ENCODE data around the gene CHURC1.

The CHURC1 gene

GRCh38 chr14:64929014-64929359 lies 14.7 kb downstream of the CHURC1 start:
- peaks cover 74% of the 10 kb centered on the region for H3K36me3 ChIP-seq (ENCODE audit: insufficient read depth, low read length)

GRCh38 chr14:64930085-64930843 lies 16.0 kb downstream of the CHURC1 start:
- Histone ChIP-seq H3K4me1 (ENCODE audit: insufficient read depth, low read length) (peaks cover 21% of the 10 kb centered on the region), H3K27me3 (ENCODE audit: control insufficient read depth in 1 of 2, insufficient read depth in 2 of 2, low read length in 2 of 2) (no peaks in the 10 kb centered on the region), H3K9me3 (ENCODE audit: low read length) (no peaks in the 10 kb centered on the region), H3K4me3 (ENCODE audit: low read depth in 1 of 2, low read length in 2 of 2) (no peak overlapping the region), H3K9ac (ENCODE audit: low read length) (no peak overlapping the region), H3K36me3 (ENCODE audit: insufficient read depth, low read length) (peaks cover 70% of the 10 kb centered on the region), H3K27ac (ENCODE audit: low read depth, low read length) (no peak overlapping the region)

More at GRCh38 chr14:64929014-64929359, 14.7 kb downstream of the CHURC1 start:
- H3K9me3 ChIP-seq (ENCODE audit: low read length): no peaks in the 10 kb centered on the region
- peaks cover 21% of the 10 kb centered on the region for H3K4me1 ChIP-seq (ENCODE audit: insufficient read depth, low read length)
- no peak overlapping the region for H3K9ac ChIP-seq (ENCODE audit: low read length)
- no peaks in the 10 kb centered on the region for H3K27me3 ChIP-seq (ENCODE audit: control insufficient read depth in 1 of 2, insufficient read depth in 2 of 2, low read length in 2 of 2)
- H3K4me3 ChIP-seq (ENCODE audit: low read depth in 1 of 2, low read length in 2 of 2): no peak overlapping the region
- no peak overlapping the region for H3K27ac ChIP-seq (ENCODE audit: low read depth, low read length)

- H3K27me3 ChIP-seq (ENCODE audit: control insufficient read depth in 1 of 2, insufficient read depth in 2 of 2, low read length in 2 of 2): no peaks in the 10 kb centered on the region
- H3K4me1 ChIP-seq (ENCODE audit: insufficient read depth, low read length): peaks cover 21% of the 10 kb centered on the region
- peaks cover 62% of the 10 kb centered on the region for H3K36me3 ChIP-seq (ENCODE audit: insufficient read depth, low read length)
- no peak overlapping the region for H3K9ac ChIP-seq (ENCODE audit: low read length)
- no peak overlapping the region for H3K27ac ChIP-seq (ENCODE audit: low read depth, low read length)
- no peak overlapping the region for H3K4me3 ChIP-seq (ENCODE audit: low read depth in 1 of 2, low read length in 2 of 2)
- H3K9me3 ChIP-seq (ENCODE audit: low read length): no peaks in the 10 kb centered on the region
Measured at GRCh38 chr14:64931123-64931522, 16.9 kb downstream of the CHURC1 start.

GRCh38 chr14:64932231-64932630 lies 18.0 kb downstream of the CHURC1 start:
- Histone ChIP-seq H3K4me3 (ENCODE audit: low read depth in 1 of 2, low read length in 2 of 2) (no peak overlapping the region), H3K27me3 (ENCODE audit: control insufficient read depth in 1 of 2, insufficient read depth in 2 of 2, low read length in 2 of 2) (no peaks in the 10 kb centered on the region), H3K27ac (ENCODE audit: low read depth, low read length) (no peak overlapping the region), H3K9me3 (ENCODE audit: low read length) (no peaks in the 10 kb centered on the region), H3K4me1 (ENCODE audit: insufficient read depth, low read length) (peaks cover 21% of the 10 kb centered on the region), H3K9ac (ENCODE audit: low read length) (no peak overlapping the region), H3K36me3 (ENCODE audit: insufficient read depth, low read length) (peaks cover 54% of the 10 kb centered on the region)

- no peaks in the 10 kb centered on the region for H3K27me3 ChIP-seq (ENCODE audit: control insufficient read depth in 1 of 2, insufficient read depth in 2 of 2, low read length in 2 of 2)
- H3K9me3 ChIP-seq (ENCODE audit: low read length): no peaks in the 10 kb centered on the region
- no peak overlapping the region for H3K9ac ChIP-seq (ENCODE audit: low read length)
- peaks cover 12% of the 10 kb centered on the region for H3K4me1 ChIP-seq (ENCODE audit: insufficient read depth, low read length)
- H3K4me3 ChIP-seq (ENCODE audit: low read depth in 1 of 2, low read length in 2 of 2): no peak overlapping the region
- no peak overlapping the region for H3K27ac ChIP-seq (ENCODE audit: low read depth, low read length)
- peaks cover 45% of the 10 kb centered on the region for H3K36me3 ChIP-seq (ENCODE audit: insufficient read depth, low read length)
Measured at GRCh38 chr14:64934338-64934929, 20.2 kb downstream of the CHURC1 start.

GRCh38 chr14:64935508-64935907 lies 21.3 kb downstream of the CHURC1 start:
- Histone ChIP-seq H3K27ac (ENCODE audit: low read depth, low read length) (no peak overlapping the region), H3K4me1 (ENCODE audit: insufficient read depth, low read length) (peaks cover 1% of the 10 kb centered on the region), H3K9me3 (ENCODE audit: low read length) (no peaks in the 10 kb centered on the region), H3K27me3 (ENCODE audit: control insufficient read depth in 1 of 2, insufficient read depth in 2 of 2, low read length in 2 of 2) (no peaks in the 10 kb centered on the region), H3K36me3 (ENCODE audit: insufficient read depth, low read length) (peaks cover 50% of the 10 kb centered on the region), H3K4me3 (ENCODE audit: low read depth in 1 of 2, low read length in 2 of 2) (no peak overlapping the region), H3K9ac (ENCODE audit: low read length) (no peak overlapping the region)

- Histone ChIP-seq H3K27ac (ENCODE audit: low read depth, low read length) (no peak overlapping the region), H3K36me3 (ENCODE audit: insufficient read depth, low read length) (peaks cover 39% of the 10 kb centered on the region)
Measured at GRCh38 chr14:64937171-64937820, 23.0 kb downstream of the CHURC1 start.

GRCh38 chr14:64937821-64938193 lies 23.6 kb downstream of the CHURC1 start:
- Histone ChIP-seq H3K4me3 (ENCODE audit: low read depth in 1 of 2, low read length in 2 of 2) (no peak overlapping the region), H3K4me1 (ENCODE audit: insufficient read depth, low read length) (no peaks in the 10 kb centered on the region), H3K9ac (ENCODE audit: low read length) (no peak overlapping the region), H3K36me3 (ENCODE audit: insufficient read depth, low read length) (peaks cover 34% of the 10 kb centered on the region), H3K9me3 (ENCODE audit: low read length) (no peaks in the 10 kb centered on the region), H3K27ac (ENCODE audit: low read depth, low read length) (no peak overlapping the region), H3K27me3 (ENCODE audit: control insufficient read depth in 1 of 2, insufficient read depth in 2 of 2, low read length in 2 of 2) (no peaks in the 10 kb centered on the region)

More at GRCh38 chr14:64937171-64937820, 23.0 kb downstream of the CHURC1 start:
- Histone ChIP-seq H3K9ac (ENCODE audit: low read length) (no peak overlapping the region), H3K27me3 (ENCODE audit: control insufficient read depth in 1 of 2, insufficient read depth in 2 of 2, low read length in 2 of 2) (no peaks in the 10 kb centered on the region), H3K4me3 (ENCODE audit: low read depth in 1 of 2, low read length in 2 of 2) (no peak overlapping the region), H3K4me1 (ENCODE audit: insufficient read depth, low read length) (no peaks in the 10 kb centered on the region), H3K9me3 (ENCODE audit: low read length) (no peaks in the 10 kb centered on the region)

- Histone ChIP-seq H3K4me3 (ENCODE audit: low read depth in 1 of 2, low read length in 2 of 2) (no peak overlapping the region), H3K27ac (ENCODE audit: low read depth, low read length) (no peak overlapping the region), H3K9ac (ENCODE audit: low read length) (no peak overlapping the region), H3K27me3 (ENCODE audit: control insufficient read depth in 1 of 2, insufficient read depth in 2 of 2, low read length in 2 of 2) (no peaks in the 10 kb centered on the region), H3K9me3 (ENCODE audit: low read length) (no peaks in the 10 kb centered on the region), H3K4me1 (ENCODE audit: insufficient read depth, low read length) (no peaks in the 10 kb centered on the region), H3K36me3 (ENCODE audit: insufficient read depth, low read length) (peaks cover 26% of the 10 kb centered on the region)
Measured at GRCh38 chr14:64938972-64939816, 24.9 kb downstream of the CHURC1 start.

- H3K27me3 ChIP-seq (ENCODE audit: control insufficient read depth in 1 of 2, insufficient read depth in 2 of 2, low read length in 2 of 2): no peaks in the 10 kb centered on the region
Measured at GRCh38 chr14:64939817-64940190, 25.5 kb downstream of the CHURC1 start.

GRCh38 chr14:64940336-64940910 lies 26.2 kb downstream of the CHURC1 start:
- Histone ChIP-seq H3K27ac (ENCODE audit: low read depth, low read length) (no peak overlapping the region), H3K4me3 (ENCODE audit: low read depth in 1 of 2, low read length in 2 of 2) (no peak overlapping the region), H3K9me3 (ENCODE audit: low read length) (no peaks in the 10 kb centered on the region), H3K36me3 (ENCODE audit: insufficient read depth, low read length) (peaks cover 19% of the 10 kb centered on the region), H3K9ac (ENCODE audit: low read length) (no peak overlapping the region), H3K4me1 (ENCODE audit: insufficient read depth, low read length) (no peaks in the 10 kb centered on the region), H3K27me3 (ENCODE audit: control insufficient read depth in 1 of 2, insufficient read depth in 2 of 2, low read length in 2 of 2) (no peaks in the 10 kb centered on the region)

More at GRCh38 chr14:64939817-64940190, 25.5 kb downstream of the CHURC1 start:
- Histone ChIP-seq H3K4me3 (ENCODE audit: low read depth in 1 of 2, low read length in 2 of 2) (no peak overlapping the region), H3K9me3 (ENCODE audit: low read length) (no peaks in the 10 kb centered on the region), H3K9ac (ENCODE audit: low read length) (no peak overlapping the region), H3K4me1 (ENCODE audit: insufficient read depth, low read length) (no peaks in the 10 kb centered on the region), H3K27ac (ENCODE audit: low read depth, low read length) (no peak overlapping the region), H3K36me3 (ENCODE audit: insufficient read depth, low read length) (peaks cover 20% of the 10 kb centered on the region)

Measured in muscle layer of colon (tissue), 2 donors.